SK-N-SH treated with all-trans-retinoic acid at 6 μM for 48 hours (cell line): ENCODE measurements around the gene CACNA1H.

Experiments used
- GLIS3 ChIP-seq: fragments of 250-450 bp; sonication (Bioruptor Pico); IDR thresholded peaks from 2 replicates; pipeline ENCODE4 v1.5.0; 2020; ENCODE audit warnings: mild to moderate bottlenecking, moderate library complexity
- ZNF70 ChIP-seq: fragments of 450-650 bp; formaldehyde crosslinking; IDR thresholded peaks from 2 replicates; pipeline ENCODE4 v1.5.0; 2020; ENCODE audit warnings: mild to moderate bottlenecking, moderate library complexity

DNA sequence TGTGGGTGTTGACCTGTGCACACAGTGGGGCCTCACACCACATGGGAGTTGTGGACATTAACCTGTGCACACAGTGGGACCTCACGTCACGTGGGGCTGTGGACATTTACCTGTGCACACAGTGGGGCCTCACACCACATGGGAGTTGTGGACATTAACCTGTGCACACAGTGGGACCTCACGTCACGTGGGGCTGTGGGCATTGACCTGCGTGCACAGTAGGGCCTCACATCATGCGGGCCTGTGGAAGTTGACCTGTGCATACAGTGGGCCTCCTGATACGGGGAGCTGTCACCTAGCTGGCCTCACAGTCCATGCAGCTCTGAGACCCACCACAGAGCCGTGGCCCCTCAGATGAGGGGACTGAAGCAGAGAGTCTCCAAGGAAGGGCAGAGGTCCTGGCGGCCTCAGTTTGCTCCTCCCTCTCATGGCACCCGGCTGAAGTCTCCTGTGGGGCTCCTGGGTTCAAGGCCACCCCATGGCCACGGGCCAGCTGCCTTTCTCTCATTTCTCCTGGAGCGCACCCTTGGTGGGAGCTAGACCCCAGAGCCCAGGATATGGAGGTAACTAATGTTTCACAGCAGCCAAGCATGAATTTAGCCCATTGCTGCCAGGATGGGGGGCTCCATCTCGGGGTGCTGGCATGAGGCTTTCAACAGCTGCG, 21.0 kb downstream of the CACNA1H start:
- TF ChIP-seq GLIS3 (CRISPR knock-in tag) (no peak), ZNF70 (CRISPR knock-in tag) (no peak)
